ENCODE data around the gene CD200R1L. TPM values are rescaled to one million over a fixed set of nuclear protein-coding genes. Genes with fewer than 3 reads are reported as not detected.

The CD200R1L gene
- total RNA-seq, 1 donor from 2014 or later, result not detected

DNA sequence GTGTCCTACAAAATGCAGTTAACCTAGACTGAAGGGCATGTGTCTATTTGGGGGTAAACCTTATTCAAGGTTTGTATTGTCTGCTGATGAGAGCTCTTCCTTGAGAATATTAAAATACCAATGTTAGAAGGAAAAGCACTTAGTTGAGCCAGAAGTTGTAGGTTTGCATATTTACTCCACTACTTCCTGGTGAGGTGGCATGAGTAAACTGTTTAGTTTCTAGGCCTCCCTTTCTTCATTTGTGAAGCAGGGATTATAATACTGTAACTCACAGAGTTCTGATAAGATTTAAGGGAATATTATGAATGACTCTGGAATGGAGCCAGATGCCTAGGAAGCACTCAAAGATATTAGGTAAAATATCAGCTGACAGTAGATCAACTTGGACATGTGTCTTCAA, 46.7 kb downstream of the CD200R1L start:
- DNase-seq (ENCODE audit: low spot score) (no peak), ATAC-seq (no peak)
- intact Hi-C loops (cut with DNase I), result no loop called here

DNA sequence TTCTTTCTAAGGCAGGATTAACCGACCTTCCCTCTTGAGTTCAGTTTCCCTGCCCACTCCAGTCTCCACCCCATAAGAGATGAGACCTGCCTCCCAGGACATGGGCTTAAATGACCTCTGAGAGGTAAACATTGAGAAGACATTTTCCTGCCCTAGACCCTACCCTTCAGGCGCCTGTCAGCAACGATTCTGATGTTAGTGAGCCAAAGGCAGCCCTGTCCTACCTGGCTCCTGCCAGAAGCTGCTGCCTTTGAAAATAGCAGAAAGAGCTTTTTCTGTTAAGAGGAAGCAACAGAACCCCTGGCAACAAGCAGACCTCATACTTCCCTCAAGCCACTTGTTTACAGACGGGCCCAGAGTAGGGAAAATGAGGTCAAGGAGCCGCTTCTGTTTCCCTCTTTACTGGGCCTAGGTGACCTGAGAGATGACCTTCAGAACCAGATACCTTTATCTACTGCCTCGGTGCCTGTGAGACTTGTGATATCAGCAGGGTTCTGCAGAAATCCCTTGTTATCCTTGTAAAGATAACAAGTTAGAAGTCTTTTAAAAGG, 52.0 kb downstream of the CD200R1L start:
- peak; percentile 79 for ATAC-seq
- no peak for DNase-seq (ENCODE audit: low spot score)
- intact Hi-C loops (cut with DNase I), result no loop called here

DNA sequence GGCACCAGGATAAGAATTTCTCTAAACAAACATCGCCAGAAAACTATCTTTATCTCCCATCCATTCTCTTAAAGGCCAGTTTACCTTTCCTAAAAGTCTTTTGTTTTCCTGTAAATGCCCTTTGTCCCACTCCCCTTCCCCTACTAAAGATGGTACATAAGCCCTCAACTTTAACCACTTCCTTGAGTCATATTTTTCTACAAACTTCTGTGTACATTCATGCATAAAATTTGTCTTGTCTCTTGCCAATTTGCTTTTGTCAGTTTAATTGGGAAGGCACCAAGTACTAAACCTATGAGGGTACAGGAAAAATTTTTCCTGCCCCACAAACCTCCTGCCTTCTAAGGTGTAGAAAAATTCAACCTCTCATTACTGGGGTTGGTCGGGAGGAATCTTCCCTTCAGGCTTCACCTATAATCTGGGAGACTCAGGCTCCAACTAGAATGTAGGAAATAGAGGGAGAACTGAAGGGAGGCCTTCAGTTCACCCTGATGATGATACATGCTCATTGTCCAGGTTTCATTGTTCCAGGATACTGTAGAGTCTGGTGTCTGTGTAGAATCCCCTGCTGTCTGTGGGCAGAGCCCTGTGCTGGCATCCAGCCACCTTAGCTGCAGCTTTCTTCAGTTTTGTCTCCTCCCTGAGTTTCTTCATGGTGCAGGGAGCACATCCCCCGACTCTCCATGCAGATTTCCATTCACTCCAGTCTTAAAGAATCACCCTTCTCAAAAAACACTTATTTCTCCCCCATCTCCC, 53.2 kb downstream of the CD200R1L start:
- ATAC-seq (peak; percentile 33), DNase-seq (ENCODE audit: low spot score) (no peak)
- intact Hi-C loops (cut with DNase I), result no loop called here

DNA sequence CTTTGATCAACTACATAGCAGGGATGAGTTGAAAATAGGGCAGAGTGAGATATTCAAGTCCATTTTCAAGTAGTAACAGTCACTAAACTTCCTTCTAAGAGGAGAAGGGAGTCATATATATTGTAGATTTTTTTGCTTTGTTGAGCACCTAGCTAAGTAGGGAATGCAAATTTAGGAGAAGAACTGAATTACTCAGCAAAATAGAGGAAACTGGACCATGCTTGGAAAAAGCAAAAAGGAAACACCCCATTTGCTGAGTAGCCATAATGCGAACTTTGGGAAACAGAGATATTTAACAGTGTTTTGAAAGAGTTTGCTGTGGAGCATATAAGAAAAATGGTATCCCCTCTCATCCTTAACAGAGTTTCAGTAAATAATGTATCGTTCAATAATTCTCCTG, 54.9 kb downstream of the CD200R1L start:
- DNase-seq (ENCODE audit: low spot score), result no peak
- ATAC-seq, result no peak
- intact Hi-C loops (cut with DNase I), result no loop called here

DNA sequence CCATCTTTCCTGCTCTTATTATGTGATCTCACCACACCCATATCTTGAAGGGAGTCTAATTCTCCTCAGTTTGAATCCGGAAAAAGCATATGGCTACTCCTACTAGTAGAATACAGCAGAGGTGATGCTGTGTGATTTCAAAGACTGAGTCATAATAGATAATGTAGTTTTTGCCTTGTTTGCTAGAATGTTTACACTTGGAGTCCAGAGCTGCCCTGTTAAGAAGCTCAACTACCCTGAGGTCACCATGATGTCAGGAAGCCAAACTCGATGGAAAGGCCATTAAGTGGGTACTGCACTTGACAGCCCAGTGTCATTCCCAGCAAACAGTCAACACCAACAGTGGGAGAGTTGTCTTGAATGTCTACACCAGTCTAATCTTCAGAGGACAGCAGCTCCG, 56.9 kb downstream of the CD200R1L start:
- no peak for DNase-seq (ENCODE audit: low spot score)
- ATAC-seq, result no peak
- intact Hi-C loops (cut with DNase I), result no loop called here

DNA sequence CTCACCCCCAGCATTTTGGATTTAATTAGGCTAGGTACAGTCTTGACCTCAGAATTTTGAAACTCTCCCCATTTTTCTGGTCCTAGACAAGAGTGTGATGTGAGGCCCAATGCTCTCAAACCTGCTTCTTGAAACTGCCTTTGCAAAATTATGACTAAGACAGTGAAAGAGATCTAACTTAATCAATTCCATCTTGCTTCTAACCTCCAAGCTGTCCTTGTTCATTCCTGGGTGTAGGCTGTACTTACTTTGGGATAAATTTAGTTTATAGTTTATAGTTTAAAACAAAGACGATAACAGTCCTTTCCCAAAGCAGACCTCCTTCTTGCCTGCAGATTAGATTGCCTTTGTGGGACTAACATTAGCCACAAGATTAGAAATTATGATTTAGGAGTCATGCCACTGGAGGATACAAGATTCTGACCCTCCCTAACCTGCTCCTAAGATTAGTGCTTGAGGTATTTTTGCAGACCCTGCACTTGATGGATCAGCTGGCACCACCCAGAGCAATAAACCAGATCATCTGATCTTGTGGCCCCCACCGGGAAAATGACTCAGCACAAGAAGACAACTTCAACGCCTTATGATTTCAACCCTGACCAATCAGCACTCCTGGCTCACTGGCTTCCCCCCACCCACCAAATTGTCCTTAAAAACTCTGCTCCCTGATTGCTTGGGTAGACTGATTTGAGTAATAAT, 59.6 kb downstream of the CD200R1L start:
- no peak for DNase-seq (ENCODE audit: low spot score)
- ATAC-seq, result no peak

DNA sequence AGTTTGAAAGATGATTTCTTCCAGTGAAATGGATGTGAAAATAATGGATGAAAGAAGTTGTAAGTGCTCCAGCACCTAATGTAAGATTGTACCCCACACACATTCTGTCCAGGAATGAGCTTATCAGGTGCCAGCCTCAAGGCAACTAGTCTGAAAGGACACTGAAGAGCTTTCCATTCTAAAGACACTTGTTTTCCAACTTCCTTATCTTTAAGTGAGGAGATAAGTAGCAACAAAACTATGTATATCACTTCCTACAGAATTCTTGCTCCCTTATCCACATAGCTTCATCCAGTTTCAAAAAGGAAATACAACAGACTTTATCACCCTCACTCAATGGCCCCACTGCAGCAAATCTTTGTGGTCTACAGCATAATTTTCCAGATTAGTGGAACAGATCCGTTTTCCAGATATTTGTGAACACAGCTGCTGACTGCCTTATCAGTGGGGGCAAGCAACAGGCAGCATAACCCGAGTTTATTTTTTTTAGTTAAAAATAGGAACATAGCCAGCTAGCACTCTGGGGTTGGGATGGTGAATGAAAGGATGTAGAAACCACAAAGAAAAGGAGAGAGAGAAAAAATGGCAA, 60.6 kb downstream of the CD200R1L start:
- ATAC-seq (no peak), DNase-seq (ENCODE audit: low spot score) (no peak)
- intact Hi-C loops (cut with DNase I), result no loop called here

More for the DNA sequence above, 59.6 kb downstream of the CD200R1L start:
- intact Hi-C loops (cut with DNase I), result no loop called here

DNA sequence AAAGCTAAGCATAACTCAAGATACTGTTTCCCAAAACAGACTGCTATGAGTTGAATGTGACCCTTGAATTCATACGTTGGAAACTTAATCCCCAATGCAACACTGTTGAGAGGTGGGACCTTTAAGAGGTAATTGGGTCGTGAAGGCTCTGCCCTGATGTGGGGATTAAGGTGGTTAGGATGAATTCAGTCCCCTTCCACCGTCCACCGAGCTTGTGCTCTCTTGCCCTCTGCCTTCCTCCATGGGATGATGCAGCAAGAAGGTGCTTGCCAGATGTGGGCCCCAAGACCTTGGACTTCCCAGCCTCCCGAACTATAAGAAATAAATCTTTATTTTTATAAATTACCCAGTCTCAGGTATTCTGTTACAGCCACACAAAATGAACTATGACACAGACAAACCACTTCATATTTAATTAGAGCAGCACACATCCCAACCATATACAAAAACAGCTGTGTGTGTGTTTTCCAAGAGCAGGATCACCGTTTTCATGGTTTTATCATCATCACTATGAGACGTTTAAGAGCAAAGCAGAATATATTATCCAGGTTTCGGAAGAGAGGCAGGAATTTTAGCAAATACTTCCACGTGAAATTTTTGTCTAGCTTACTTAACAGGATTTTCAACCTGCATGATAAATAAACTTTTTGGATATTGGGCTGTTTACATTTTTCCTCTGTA, 61.2 kb downstream of the CD200R1L start:
- no peak for DNase-seq (ENCODE audit: low spot score)
- ATAC-seq, result no peak
- intact Hi-C loops (cut with DNase I), result no loop called here

DNA sequence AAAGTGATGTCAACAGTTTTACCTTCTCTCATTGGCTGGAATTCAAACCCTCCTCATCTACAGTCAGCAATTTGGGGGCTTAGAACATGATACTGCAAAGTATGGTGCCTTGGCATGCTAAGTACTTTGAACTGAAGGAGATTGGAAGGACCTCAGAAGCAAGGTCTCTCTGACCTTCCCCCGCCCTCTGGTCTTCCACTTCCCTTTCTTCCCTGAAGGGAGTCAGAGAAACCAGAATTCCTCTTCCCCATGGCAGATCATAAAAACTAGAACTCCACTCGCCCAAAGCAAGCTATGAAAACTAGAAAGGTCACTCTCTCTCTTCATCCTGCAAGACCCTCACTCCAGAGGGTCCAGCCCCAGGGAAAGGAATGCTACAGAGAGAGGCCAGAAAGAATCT, 64.2 kb downstream of the CD200R1L start:
- DNase-seq (ENCODE audit: low spot score), result no peak
- ATAC-seq, result no peak

DNA sequence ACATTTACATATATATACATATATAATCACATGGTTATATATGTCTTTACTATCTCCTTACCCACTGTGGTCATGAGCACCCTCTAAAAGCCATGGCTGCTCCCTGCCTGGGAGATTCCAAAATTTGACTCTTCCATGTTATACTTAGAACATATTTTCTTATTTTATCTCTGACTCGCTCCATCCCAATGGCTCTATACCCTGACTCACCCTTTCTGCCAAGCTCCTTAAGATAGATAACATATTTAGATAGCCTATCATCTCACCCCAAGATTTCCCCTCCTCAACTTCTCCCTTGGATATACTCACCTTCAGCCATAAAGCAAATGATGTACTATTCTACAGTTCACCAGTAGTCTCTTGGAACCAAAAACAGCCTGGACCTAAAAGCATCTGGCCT, 65.1 kb downstream of the CD200R1L start:
- no peak for ATAC-seq
- no peak for DNase-seq (ENCODE audit: low spot score)
- intact Hi-C loops (cut with DNase I), result no loop called here

More for the DNA sequence above, 64.2 kb downstream of the CD200R1L start:
- intact Hi-C loops (cut with DNase I), result no loop called here

DNA sequence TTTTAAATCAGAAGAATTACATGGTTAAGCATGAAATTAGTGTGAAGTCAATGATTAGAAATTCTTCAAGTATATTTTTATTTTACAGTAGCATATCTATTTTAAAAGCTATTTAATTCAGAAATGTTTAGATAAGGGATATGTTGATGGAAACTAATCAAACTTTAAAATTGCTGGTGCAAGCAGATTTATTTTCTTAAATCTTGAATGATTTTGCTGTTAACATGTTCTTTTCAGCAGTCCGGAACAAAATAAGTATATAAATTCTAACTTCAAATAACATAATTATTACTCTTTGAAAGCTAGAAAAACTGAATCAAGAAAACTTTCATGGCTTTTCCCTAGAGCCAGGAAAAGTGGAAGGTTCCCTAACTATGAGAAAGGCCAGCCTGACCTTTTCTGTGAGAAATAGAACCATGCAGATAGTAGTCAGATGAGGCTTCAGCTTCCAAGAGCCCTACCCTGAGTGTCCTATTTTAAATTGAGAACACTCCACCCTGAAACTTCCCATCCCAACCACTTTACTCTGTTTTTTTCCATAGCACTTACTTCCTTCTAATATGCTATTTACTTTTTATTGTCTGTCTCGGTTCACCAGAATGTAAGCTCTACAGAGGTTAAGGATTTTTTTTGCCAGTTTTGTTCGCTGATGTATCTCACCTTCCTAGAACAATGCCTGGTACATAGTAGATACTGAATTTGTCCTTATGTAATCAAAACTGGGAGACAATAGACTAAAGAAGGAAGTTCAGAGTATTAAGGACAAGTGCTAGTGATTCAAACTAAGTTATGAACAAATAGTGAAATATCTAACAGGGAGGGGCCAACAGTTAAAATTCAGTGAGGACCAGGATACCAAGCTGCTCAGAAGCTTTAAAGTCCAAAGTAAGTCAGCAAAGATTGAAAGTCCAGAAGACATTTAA, 66.8 kb downstream of the CD200R1L start:
- intact Hi-C loops (cut with DNase I), result no loop called here
- no peak for DNase-seq (ENCODE audit: low spot score)
- ATAC-seq, result peak; percentile 72

DNA sequence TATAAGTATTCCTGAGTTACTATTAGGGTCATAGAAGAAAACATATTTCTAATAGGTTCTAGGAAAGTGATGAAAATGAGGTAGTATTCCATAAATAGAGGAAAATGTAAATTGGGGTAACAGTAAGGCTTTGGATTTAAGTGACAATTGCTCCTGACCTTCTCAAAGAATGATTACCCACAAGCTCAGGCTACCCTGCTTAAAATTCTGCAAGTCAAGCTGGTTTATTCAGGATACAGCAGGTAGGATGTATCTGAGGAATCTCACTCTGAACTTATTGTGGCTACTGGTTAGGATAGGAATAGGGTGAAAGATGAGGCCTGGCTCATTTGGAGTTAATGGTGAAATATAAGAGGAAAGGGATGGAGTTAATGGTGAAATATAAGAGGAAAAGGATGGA, 67.7 kb downstream of the CD200R1L start:
- DNase-seq (ENCODE audit: low spot score) (no peak), ATAC-seq (no peak)
- intact Hi-C loops (cut with DNase I), result no loop called here

DNA sequence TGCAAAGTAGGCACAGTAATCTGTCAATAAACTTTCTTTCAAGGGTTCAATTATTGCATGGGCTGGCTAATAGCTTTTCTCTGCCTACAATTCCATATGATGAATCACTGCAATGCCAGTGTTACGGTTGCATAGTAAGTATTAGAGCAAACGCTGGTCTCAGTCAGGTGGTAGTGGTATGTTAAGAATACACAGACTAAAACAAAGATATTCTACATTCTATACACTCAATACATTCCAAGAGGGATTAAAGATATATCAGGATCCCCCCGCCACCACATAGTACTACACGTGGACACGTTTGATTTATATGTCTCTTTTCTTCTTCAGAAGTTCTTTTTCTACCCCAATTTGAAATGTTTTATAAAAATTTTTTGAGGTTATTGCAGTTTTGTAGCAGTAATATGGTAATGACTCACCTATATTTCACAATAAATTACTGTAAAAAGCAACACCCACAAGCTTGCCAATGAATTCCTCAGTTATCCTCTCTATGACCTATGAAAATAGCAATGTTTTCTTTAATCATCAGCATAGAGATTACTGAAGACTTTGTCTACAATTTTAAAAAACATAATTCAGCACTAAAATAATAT, 68.2 kb downstream of the CD200R1L start:
- intact Hi-C loops (cut with DNase I), result no loop called here
- ATAC-seq, result peak; percentile 68

DNA sequence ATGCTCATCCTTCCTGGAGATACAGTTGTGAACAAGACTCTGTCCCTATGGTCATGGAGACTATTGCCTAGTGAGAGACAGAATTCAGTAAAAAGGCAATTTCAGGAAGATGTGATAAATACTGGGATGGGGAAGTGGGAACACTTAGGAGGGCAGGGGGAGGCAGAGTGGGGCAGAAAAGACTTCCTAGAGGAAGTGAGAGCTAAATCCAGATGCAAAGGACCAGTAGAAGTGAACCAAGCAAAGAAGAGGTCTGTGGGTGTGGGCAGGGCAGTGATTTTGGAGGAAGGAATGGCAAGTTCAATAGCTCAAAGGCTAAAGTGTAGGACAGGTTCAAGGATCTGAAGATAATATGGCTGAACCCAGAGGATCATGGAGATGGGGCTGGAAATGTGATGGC, 68.9 kb downstream of the CD200R1L start:
- ATAC-seq, result no peak
- intact Hi-C loops (cut with DNase I), result no loop called here
- no peak for DNase-seq (ENCODE audit: low spot score)

More for the DNA sequence above, 68.2 kb downstream of the CD200R1L start:
- DNase-seq (ENCODE audit: low spot score), result no peak

DNA sequence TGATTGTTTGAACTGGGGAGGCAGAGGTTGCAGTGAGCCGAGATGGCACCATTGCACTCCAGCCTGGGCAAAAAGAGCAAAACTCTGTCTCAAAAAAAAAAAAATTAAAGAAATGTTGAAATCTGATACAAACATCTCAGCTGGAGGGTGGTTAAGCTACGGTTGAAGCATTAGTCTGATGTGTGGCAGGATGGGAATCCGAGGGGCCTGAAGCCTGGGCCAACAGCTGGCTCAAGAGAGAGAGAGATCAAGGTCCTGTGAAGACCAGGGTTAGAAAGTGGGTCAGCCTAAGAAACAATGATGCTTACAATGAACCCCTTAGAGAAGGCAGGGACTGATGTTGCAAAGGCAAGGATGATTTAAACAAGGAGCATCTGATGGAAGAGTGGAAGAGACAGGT, 69.8 kb downstream of the CD200R1L start:
- no peak for ATAC-seq
- intact Hi-C loops (cut with DNase I), result no loop called here
- DNase-seq (ENCODE audit: low spot score), result no peak

DNA sequence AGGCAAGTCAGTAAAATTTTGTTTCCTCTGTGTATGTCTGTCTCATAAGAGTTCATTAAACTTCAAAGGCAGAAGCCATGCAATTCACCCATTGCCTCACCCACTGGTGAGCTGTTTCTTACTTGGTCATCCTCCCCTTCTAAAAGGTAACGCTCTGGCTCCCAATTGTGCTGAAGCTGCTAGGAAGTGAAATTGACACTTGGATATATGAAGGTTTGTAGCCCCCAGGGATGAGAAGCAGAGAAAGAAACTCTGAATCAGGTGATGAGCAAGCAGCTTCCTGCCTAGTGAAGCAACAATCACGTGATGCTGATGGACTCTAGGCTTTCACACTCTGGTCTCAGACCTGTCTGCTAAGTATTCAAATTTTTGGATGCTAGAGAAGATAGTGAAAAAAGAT, 70.7 kb downstream of the CD200R1L start:
- ATAC-seq, result peak; percentile 50
- no peak for DNase-seq (ENCODE audit: low spot score)
- intact Hi-C loops (cut with DNase I), result no loop called here

DNA sequence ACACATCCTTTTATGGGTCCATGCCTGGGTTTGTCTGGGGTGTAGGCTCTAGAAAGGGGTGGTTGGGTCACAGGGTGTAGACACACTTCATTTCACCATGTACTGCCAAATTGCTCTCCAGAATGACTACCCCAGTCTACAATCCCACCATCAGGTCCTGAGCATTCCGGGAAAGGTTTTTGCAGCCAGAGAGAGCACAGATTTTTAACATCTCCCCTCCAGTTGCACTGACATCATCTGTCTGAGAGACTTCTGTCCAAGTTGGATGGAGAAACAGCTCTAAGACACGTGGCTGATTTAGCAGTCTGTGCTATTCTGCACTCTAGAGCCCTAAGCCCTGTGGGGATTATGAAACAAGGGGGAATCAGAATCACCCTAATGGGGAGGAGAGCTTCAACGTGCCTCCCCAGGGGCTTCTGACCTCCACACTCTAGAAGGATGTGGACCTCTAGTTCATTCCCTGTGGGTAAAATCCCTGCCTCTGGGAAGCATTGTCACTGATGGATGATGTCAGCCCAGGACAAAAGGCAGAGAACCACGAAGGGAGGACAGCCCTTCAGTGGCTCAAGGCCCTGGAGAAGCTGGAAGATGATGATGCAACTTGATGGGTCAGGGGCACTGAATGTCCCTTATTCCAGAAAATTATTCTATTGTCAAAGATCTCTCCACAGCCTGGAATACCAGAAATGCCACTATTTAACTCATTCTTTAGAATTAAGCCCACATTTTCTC, 71.5 kb downstream of the CD200R1L start:
- DNase-seq (ENCODE audit: low spot score), result no peak
- ATAC-seq, result peak; percentile 71
- intact Hi-C loops (cut with DNase I), result no loop called here
